Measurements from ENCODE around the gene FHL1. TPM values are rescaled to one million over a fixed set of nuclear protein-coding genes. Genes with fewer than 3 reads are reported as not detected.

Gene FHL1
- 384 TPM for total RNA-seq

DNA sequence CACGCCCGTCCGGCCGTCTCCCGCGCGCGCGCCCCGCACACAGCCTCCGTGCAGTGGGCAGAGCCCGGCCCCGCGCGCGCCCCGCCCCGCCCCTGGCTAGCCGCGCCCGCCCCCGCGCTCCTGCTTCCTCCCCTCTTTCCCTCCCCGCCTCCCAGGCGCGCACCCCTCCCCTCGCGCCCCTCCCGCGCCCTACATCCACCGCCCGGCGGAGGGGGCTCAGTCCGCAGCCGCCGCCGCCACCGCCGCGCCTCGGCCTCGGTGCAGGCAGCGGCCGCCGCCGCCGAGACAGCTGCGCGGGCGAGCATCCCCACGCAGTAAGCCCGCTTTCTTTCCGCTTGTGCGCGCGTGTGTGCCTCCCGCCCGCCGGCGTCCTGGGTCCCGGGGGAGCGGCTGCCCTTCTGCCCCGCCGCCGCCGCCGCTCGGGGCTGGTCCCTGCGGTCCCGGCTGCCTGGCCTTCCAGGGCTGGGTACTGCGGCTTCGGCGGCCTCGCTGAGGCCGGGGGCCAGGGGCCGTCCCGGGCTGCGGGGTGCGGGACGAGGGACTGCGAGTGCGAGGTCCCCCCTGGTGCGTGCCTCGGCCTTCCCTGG, at the start of gene FHL1:
TSS of gene FHL1 (plus strand) at position 219 of the 587 bp plus-strand sequence.

DNA sequence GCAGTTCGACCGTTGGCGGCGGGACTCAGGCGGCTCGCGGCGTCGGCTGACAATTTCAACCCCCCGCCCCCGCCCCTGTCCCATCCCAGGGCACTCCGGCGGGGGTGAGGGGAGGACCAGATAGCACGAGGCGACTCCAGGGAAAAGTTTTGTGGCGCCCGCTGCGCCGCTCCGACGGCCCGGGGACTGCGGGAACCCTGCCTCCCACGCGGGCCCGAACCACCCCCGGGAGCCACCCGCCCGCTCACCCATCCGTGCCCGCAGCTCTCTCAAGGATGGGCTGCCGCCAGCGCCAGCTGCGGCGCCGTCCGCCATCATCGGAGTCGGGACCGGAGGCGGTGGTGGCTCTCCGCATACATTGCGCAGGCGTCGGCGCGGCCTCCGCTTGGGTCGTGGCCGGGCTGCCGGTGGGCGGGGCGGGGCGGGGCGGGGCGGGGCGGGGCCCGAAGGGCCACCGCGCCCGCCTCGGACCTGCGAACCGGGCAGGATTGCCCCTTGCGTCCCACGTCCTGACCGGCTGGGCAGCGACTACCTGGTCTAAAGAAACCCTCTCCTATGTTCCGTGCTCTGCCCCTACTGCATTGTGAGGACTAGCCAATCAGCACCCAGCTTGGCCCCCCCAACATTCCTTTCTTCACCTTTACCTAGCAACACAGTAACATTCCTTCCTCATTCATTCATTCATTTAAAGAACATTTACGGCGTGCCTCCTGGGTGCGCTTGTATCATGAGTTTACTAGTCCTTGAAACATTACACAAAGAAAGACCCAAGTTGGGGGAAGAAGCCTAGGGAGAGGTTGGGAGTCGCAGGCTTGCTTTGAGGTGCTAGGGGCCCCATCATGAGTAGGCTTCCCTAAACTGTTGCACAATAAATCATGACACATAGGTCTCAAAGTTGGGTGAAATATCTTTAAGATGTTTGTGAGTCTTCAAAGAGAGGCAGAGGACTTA, 104.0 kb downstream of the FHL1 start, which contains the start of gene MAP7D3:
TSS of gene MAP7D3 (minus strand) at position 360 of the 951 bp plus-strand sequence. CDS start at position 318, 42 bp downstream.

Small RNA genes within 50 kb of the gene (small RNA-seq; reads per million reads assigned to genes)
- not detected for gene RF01210 (ENCODE audit: low replicate concordance)

Other genes with a start within 250 kb of the FHL1 start
- 16.7 TPM for gene MMGT1, start 173.5 kb upstream of the FHL1 start, total RNA-seq
- 17.7 TPM for gene SLC9A6, start 162.1 kb upstream of the FHL1 start, total RNA-seq
- gene MAP7D3, start 103.9 kb downstream of the FHL1 start, total RNA-seq: 6.2 TPM
- gene ADGRG4, start 153.4 kb downstream of the FHL1 start, total RNA-seq: not detected